K562 (cell line): ENCODE measurements around the gene DUS1L. TPM values are rescaled to one million over a fixed set of nuclear protein-coding genes. Genes with fewer than 3 reads are reported as not detected.

ENCODE experiments used
- ATAC-seq: fragments of 200-7000 bp; cut with Tn5 transposase; 3 replicates; pipeline ENCODE4 v1.9.1; 2020; ENCODE audit warnings: moderate library complexity
- BruUV-seq: library from RNA; stranded (reverse); fragments of 400-500 nt; replicated peaks from 2 replicates; lab custom pipeline; 2021; lab: Mats Ljungman, UMichigan
- CTCF ChIA-PET: fragments of 300-600 bp; formaldehyde crosslinking; extraction: SDS; loops from one replicate; lab custom pipeline; 2021; ENCODE audit warnings: low intra/inter-chr PET ratio; lab: Yijun Ruan, JAX
- POLR2A ChIA-PET: fragments of 300-600, 350-650 bp; sonication (Branson Sonifier 250); formaldehyde crosslinking; extraction: SDS; loops from one replicate; lab custom pipeline; 2021; ENCODE audit warnings: antibody characterized with exemption, inconsistent platforms; lab: Yijun Ruan, JAX
- DNase-seq, 4 experiments: peaks; one replicate each; pipeline versions ENCODE4 v3.0.0 to v3.0.0-alpha.2; 2011 to 2018; ENCODE audit warnings: low spot score in 3 of 4, mixed read lengths in 3 of 4; ENCODE audit errors: extremely low read depth in 1 of 4
- FAIRE-seq: peaks from 2 replicates; lab custom pipeline; 2011; peaks lifted over from hg19 to GRCh38; lab: Jason Lieb, UNC
- H2AFZ ChIP-seq: 2 replicates; pipeline ENCODE4 v1.6.0; 2011; ENCODE audit warnings: low read depth, low read length, control low read depth, inconsistent platforms
- H3K27ac ChIP-seq: fragments of 200-600 bp; 3 replicates; pipeline ENCODE4 v1.8.0; 2011; ENCODE audit warnings: low read depth, mild to moderate bottlenecking, control low read depth, inconsistent platforms, low read length, moderate library complexity, mixed read lengths; ENCODE audit errors: extremely low read depth
- H3K27me3 ChIP-seq, 2 experiments: fragments of 300-600 bp in 1 of 2; 2 replicates in 1 of 2; 3 replicates in 1 of 2; pipeline versions ENCODE4 v1.6.0 to v1.8.0; 2011; ENCODE audit warnings: inconsistent platforms in 2 of 2, low read length in 2 of 2, mild to moderate bottlenecking in 1 of 2, mixed read lengths in 1 of 2, moderate library complexity in 1 of 2; ENCODE audit not compliant: control insufficient read depth in 2 of 2, insufficient read depth in 2 of 2
- H3K36me3 ChIP-seq: fragments of 300-600 bp; 3 replicates; pipeline ENCODE4 v1.8.0; 2011; ENCODE audit warnings: mild to moderate bottlenecking, low read length, inconsistent platforms; ENCODE audit not compliant: control insufficient read depth, insufficient read depth
- H3K4me1 ChIP-seq, 2 experiments: fragments of 200-600 bp in 1 of 2; replicated peaks in 1 of 2; 2 replicates in 1 of 2; 3 replicates in 1 of 2; pipeline versions ENCODE4 v1.5.1 to v1.8.0; 2011; ENCODE audit warnings: inconsistent platforms in 2 of 2, low read length in 2 of 2, mild to moderate bottlenecking in 1 of 2, mixed read lengths in 1 of 2, moderate library complexity in 1 of 2; ENCODE audit not compliant: control insufficient read depth in 2 of 2, insufficient read depth in 2 of 2
- H3K4me2 ChIP-seq: 2 replicates; pipeline ENCODE4 v1.6.1; 2011; ENCODE audit warnings: low read length, control low read depth, inconsistent platforms, mixed read lengths; ENCODE audit not compliant: insufficient read depth
- H3K4me3 ChIP-seq: fragments of 200-600 bp; sonication (generic), shearing (Covaris generic); 2 replicates; pipeline ENCODE4 v1.5.1; 2016; ENCODE audit warnings: control low read depth, inconsistent platforms
- H3K79me2 ChIP-seq: fragments of 200-600 bp; 3 replicates; pipeline ENCODE4 v1.8.0; 2011; ENCODE audit warnings: low read length, inconsistent platforms; ENCODE audit not compliant: control insufficient read depth, insufficient read depth
- H3K9ac ChIP-seq, 2 experiments: 2 replicates each; pipeline versions ENCODE4 v1.6.0 to v1.6.1; 2011; ENCODE audit warnings: low read depth in 2 of 2, low read length in 2 of 2, control low read depth in 1 of 2, inconsistent platforms in 1 of 2, mild to moderate bottlenecking in 1 of 2, mixed read lengths in 1 of 2; ENCODE audit not compliant: insufficient read depth in 1 of 2
- H3K9me1 ChIP-seq: one replicate; pipeline ENCODE4 v1.6.0; 2011; ENCODE audit warnings: inconsistent platforms, mild to moderate bottlenecking, low read length, moderate library complexity; ENCODE audit not compliant: control insufficient read depth, insufficient read depth
- H3K9me3 ChIP-seq: replicated peaks from 2 replicates; pipeline ENCODE4 v1.5.1; 2011; ENCODE audit warnings: low read depth, low read length, inconsistent platforms; ENCODE audit not compliant: control insufficient read depth, insufficient read depth
- H4K20me1 ChIP-seq: replicated peaks from 2 replicates; pipeline ENCODE4 v1.6.1; 2011; ENCODE audit warnings: low read length, inconsistent platforms, mixed read lengths; ENCODE audit not compliant: control insufficient read depth, insufficient read depth
- ARID2 ChIP-seq: fragments of 450-650 bp; IDR thresholded peaks from 2 replicates; pipeline ENCODE4 v1.6.1; 2017; ENCODE audit warnings: antibody characterized with exemption, mild to moderate bottlenecking
- ELF2 ChIP-seq: fragments of 250-450 bp; sonication (Bioruptor Pico); IDR thresholded peaks from 2 replicates; pipeline ENCODE4 v1.5.0; 2021; ENCODE audit warnings: mild to moderate bottlenecking
- KDM2B ChIP-seq: fragments of 250-450 bp; sonication (Bioruptor Pico); IDR thresholded peaks from 2 replicates; pipeline ENCODE4 v1.8.0; 2021; ENCODE audit warnings: mild to moderate bottlenecking, moderate library complexity
- MEIS2 ChIP-seq: fragments of 450-650 bp; IDR thresholded peaks from 2 replicates; pipeline ENCODE4 v1.6.1; 2014; ENCODE audit warnings: mild to moderate bottlenecking; ENCODE audit not compliant: partially characterized antibody
- MIER1 ChIP-seq: fragments of 450-650 bp; IDR thresholded peaks from 2 replicates; pipeline ENCODE4 v1.6.1; 2016; ENCODE audit warnings: antibody characterized with exemption, mild to moderate bottlenecking, low read depth
- MYNN ChIP-seq, 2 experiments: sonication (generic); formaldehyde crosslinking in 1 of 2; IDR thresholded peaks; 2 replicates each; pipeline versions ENCODE4 v1.5.0 to v1.6.1; 2016 to 2020; ENCODE audit warnings: antibody characterized with exemption in 1 of 2, missing genetic modification reagents in 1 of 2
- PHB ChIP-seq: fragments of 250-450 bp; sonication (Bioruptor Pico); IDR thresholded peaks from 2 replicates; pipeline ENCODE4 v1.5.0; 2021
- POLR2G ChIP-seq: fragments of 200-400 bp; formaldehyde crosslinking; IDR thresholded peaks from 2 replicates; pipeline ENCODE4 v1.6.1; 2017; ENCODE audit warnings: low read depth, mild to moderate bottlenecking, antibody characterized with exemption, low read length, moderate library complexity
- PRPF4 ChIP-seq: fragments of 200-400 bp; formaldehyde crosslinking; IDR thresholded peaks from one replicate; pipeline ENCODE4 v1.6.1; 2017; ENCODE audit warnings: low read length, low read depth, mild to moderate bottlenecking; ENCODE audit not compliant: insufficient read depth, poor library complexity, severe bottlenecking
- SAFB ChIP-seq: fragments of 200-400 bp; formaldehyde crosslinking; IDR thresholded peaks from 2 replicates; pipeline ENCODE4 v1.6.1; 2017; ENCODE audit warnings: low read depth, low read length, borderline replicate concordance
- SMAD3 ChIP-seq: fragments of 450-650 bp; formaldehyde crosslinking; conservative IDR thresholded peaks from 2 replicates; pipeline ENCODE4 v1.4.0; 2020; ENCODE audit warnings: mild to moderate bottlenecking
- SUPT5H ChIP-seq: fragments of 450-650 bp; IDR thresholded peaks from 2 replicates; pipeline ENCODE4 v1.6.1; 2016
- ZBED1 ChIP-seq: IDR thresholded peaks from 2 replicates; pipeline ENCODE4 v1.6.1; 2014
- ZNF134 ChIP-seq: fragments of 250-450 bp; sonication (Bioruptor Pico); conservative IDR thresholded peaks from 2 replicates; pipeline ENCODE4 v1.4.0; 2020
- ZNF217 ChIP-seq: sonication (generic); formaldehyde crosslinking; IDR thresholded peaks from 2 replicates; pipeline ENCODE4 v1.8.0; 2022; ENCODE audit warnings: mild to moderate bottlenecking, missing genetic modification reagents
- ZNF764 ChIP-seq: fragments of 250-450 bp; sonication (Bioruptor Pico); IDR thresholded peaks from 2 replicates; pipeline ENCODE4 v1.4.0; 2020; ENCODE audit warnings: low read depth, mild to moderate bottlenecking, moderate library complexity
- WGBS: fragments of 100-300 bp; shearing (Covaris generic); methylation state at CpG from one replicate; pipeline ENCODE4 v1.1.6; 2016; ENCODE audit warnings: low coverage, mixed read lengths; ENCODE audit not compliant: insufficient coverage; ENCODE audit errors: missing lambda C conversion rate; 5-methylcytosine and 5-hydroxymethylcytosine counted together
- in situ Hi-C: fragments of 300-500 bp; cut with MboI; formaldehyde crosslinking; loops from 4 replicates; pipeline ENCODE4 v1.15.0; 2018; ENCODE audit warnings: inconsistent platforms, mixed read lengths
- intact Hi-C: fragments of 100-400 bp; cut with micrococcal nuclease; formaldehyde crosslinking; loops from 2 replicates; pipeline ENCODE4 v1.14.2; 2022
- polyA plus RNA-seq, 8 experiments: library from polyadenylated mRNA; depleted of rRNA in 4 of 8; stranded (reverse) in 5 of 8; unstranded in 3 of 8; fragments of >200 nt; fragmentation: Nextera tagmentation in 2 of 8; fragmentation: Illumina TruSeq in 1 of 8; extraction: Ambion mirVana in 2 of 8; extraction: Trizol in 1 of 8; gene quantifications; 2 replicates each; pipeline versions ENCODE4 v1.2.1 to v1.2.3, GENCODE V29; 2011 to 2014; ENCODE audit warnings: inconsistent platforms in 1 of 8, missing spikeins in 1 of 8
- total RNA-seq, 7 experiments: library from RNA; depleted of rRNA in 6 of 7; stranded (reverse); fragments of >200 nt in 6 of 7; fragmentation: Illumina TruSeq in 2 of 7; extraction: Trizol in 2 of 7; gene quantifications; 2 replicates each; pipeline versions ENCODE4 v1.2.1 to v1.2.3, GENCODE V29; 2011 to 2021; ENCODE audit warnings: low replicate concordance in 1 of 7
- TF ChIP-seq, protein P1 (sequence below): sonication (generic); formaldehyde crosslinking; IDR thresholded peaks from 2 replicates; pipeline ENCODE4 v1.8.0; 2022; ENCODE audit warnings: mild to moderate bottlenecking, missing genetic modification reagents, borderline replicate concordance
- TF ChIP-seq, protein P2 (sequence below): sonication (generic); formaldehyde crosslinking; IDR thresholded peaks from 2 replicates; pipeline ENCODE4 v1.9.0; 2022; ENCODE audit warnings: mild to moderate bottlenecking, missing genetic modification reagents
- TF ChIP-seq, protein P3 (sequence below): fragments of 200-800 bp; sonication (Bioruptor generic); IDR thresholded peaks from 2 replicates; pipeline ENCODE4 v1.6.1; 2017; ENCODE audit warnings: missing genetic modification characterization, missing compliant biosample characterization

DUS1L gene
- total and polyA plus RNA-seq, 9 of the 15 experiments (the other 6 are each of a cell fraction or from before 2014, with no cell fraction given), result 7.8 to 210 (median 83.9) TPM

DNA sequence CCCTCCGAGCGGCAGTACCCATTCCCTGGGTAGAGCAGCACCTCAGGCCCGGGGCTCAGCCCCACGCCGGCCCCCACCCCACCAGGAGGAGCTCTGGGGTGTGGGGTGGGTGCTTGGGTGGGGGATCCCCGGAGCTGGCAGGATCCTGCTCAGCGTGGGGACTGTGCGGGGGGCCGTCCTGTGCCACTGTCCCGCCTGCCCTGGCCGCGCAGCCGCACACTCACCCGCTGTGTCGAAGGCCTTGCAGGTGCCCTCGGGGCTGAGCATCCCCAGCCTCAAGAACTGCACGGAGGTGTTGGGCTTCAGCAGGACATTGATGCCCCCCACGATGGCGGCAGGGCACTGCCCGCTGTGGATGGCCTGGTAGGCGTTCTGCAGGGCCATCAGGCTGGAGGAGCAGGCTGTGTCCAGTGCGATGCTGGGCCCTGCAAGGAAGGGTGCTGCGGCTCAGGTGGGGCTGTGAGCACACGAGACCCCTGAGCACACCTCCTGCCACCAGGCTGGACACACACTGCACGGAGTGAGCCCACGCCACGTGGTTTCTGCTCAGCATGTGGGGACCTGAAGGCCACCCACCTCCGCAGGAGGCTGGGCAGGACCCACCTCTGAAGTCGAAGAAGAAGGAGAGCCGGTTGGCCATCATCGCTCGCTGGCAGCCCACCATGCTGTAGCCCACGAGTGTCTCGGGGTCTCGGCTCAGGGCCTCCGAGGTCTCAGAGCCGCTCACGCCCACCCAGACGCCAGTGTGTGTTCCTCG, 27.6 kb upstream of the DUS1L start:
- H3K4me2 ChIP-seq, result no peak overlapping the region
- no peaks in the 10 kb centered on the region for H3K27me3 ChIP-seq
- no peaks in the 10 kb centered on the region for H3K9me1 ChIP-seq
- 98% methylated on average over 18 of the region's 40 CpGs for WGBS
- ATAC-seq, result no peak
- intact Hi-C loops (no loop called here), in situ Hi-C loops (no loop called here)
- peaks cover 14 to 75% of the 10 kb centered on the region in 2 experiments; a peak in 4 of 5 replicates for H3K4me1 ChIP-seq
- no peaks in the 10 kb centered on the region for H3K9me3 ChIP-seq
- H3K4me3 ChIP-seq, result no peak overlapping the region
- H2AFZ ChIP-seq, result no peak overlapping the region
- peaks cover 38% of the 10 kb centered on the region for H4K20me1 ChIP-seq
- ChIA-PET POLR2A (interaction anchor here (0.9 kb wide), 1 partner anchor 28 kb away, joined by 4 read pairs; no protein-coding TSS in a partner anchor), CTCF (interaction anchor here (0.7 kb wide), 1 partner anchor 60 kb away, joined by 3 read pairs; no protein-coding TSS in a partner anchor)
- peaks cover 72% of the 10 kb centered on the region for H3K79me2 ChIP-seq
- H3K36me3 ChIP-seq, result peaks cover 84% of the 10 kb centered on the region
- no peak for FAIRE-seq
- DNase-seq, result no peak
- no peak overlapping the region for H3K27ac ChIP-seq
- no TSS peak for BruUV-seq
- peak overlapping the region in 1 of 2 experiments; percentile 70; a peak in 2 of 4 replicates for H3K9ac ChIP-seq
- no peak for TF ChIP-seq SMAD3 (CRISPR knock-in tag)
- no peak for TF ChIP-seq MYNN (IDR thresholded peaks at IDR 0.05)
- TF ChIP-seq MYNN (CRISPR knock-in tag; IDR thresholded peaks at IDR 0.05), result no peak
- TF ChIP-seq ZNF134 (CRISPR knock-in tag), result no peak
- no peak for TF ChIP-seq ZNF217
- no peak for TF ChIP-seq PHB (CRISPR knock-in tag)
- TF ChIP-seq ZBED1, result peak; percentile 37; the same call in 1 of the 2 replicates
- TF ChIP-seq, protein P1, sequence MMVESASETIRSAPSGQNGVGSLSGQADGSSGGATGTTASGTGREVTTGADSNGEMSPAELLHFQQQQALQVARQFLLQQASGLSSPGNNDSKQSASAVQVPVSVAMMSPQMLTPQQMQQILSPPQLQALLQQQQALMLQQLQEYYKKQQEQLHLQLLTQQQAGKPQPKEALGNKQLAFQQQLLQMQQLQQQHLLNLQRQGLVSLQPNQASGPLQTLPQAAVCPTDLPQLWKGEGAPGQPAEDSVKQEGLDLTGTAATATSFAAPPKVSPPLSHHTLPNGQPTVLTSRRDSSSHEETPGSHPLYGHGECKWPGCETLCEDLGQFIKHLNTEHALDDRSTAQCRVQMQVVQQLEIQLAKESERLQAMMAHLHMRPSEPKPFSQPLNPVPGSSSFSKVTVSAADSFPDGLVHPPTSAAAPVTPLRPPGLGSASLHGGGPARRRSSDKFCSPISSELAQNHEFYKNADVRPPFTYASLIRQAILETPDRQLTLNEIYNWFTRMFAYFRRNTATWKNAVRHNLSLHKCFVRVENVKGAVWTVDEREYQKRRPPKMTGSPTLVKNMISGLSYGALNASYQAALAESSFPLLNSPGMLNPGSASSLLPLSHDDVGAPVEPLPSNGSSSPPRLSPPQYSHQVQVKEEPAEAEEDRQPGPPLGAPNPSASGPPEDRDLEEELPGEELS (CRISPR knock-in tag), result no peak
- TF ChIP-seq KDM2B (CRISPR knock-in tag), result no peak
- TF ChIP-seq SAFB, result 0 out of 2 replicates have a peak, but pooled peaks have one; percentile 20
- no peak for TF ChIP-seq MEIS2
- TF ChIP-seq MIER1, result no peak
- TF ChIP-seq ARID2, result no peak
- peak; percentile 50; the same call in 1 of the 2 replicates for TF ChIP-seq SUPT5H
- TF ChIP-seq, protein P2, sequence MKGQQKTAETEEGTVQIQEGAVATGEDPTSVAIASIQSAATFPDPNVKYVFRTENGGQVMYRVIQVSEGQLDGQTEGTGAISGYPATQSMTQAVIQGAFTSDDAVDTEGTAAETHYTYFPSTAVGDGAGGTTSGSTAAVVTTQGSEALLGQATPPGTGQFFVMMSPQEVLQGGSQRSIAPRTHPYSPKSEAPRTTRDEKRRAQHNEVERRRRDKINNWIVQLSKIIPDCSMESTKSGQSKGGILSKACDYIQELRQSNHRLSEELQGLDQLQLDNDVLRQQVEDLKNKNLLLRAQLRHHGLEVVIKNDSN (CRISPR knock-in tag), result peak; percentile 22; the same call in 1 of the 2 replicates
- no peak for TF ChIP-seq ELF2 (CRISPR knock-in tag)
- TF ChIP-seq, protein P3, sequence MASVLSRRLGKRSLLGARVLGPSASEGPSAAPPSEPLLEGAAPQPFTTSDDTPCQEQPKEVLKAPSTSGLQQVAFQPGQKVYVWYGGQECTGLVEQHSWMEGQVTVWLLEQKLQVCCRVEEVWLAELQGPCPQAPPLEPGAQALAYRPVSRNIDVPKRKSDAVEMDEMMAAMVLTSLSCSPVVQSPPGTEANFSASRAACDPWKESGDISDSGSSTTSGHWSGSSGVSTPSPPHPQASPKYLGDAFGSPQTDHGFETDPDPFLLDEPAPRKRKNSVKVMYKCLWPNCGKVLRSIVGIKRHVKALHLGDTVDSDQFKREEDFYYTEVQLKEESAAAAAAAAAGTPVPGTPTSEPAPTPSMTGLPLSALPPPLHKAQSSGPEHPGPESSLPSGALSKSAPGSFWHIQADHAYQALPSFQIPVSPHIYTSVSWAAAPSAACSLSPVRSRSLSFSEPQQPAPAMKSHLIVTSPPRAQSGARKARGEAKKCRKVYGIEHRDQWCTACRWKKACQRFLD (CRISPR knock-in tag), result no peak
- peak; percentile 53; the same call in 1 of the 2 replicates for TF ChIP-seq POLR2G
- no peak for TF ChIP-seq ZNF764 (CRISPR knock-in tag)
- peak; percentile 43 for TF ChIP-seq PRPF4
